ENCODE data around the gene CNOT1. TPM values are rescaled to one million over a fixed set of nuclear protein-coding genes. Genes with fewer than 3 reads are reported as not detected.

Gene CNOT1
- total RNA-seq, 1 experiment from 2014 or later: 219 TPM

DNA sequence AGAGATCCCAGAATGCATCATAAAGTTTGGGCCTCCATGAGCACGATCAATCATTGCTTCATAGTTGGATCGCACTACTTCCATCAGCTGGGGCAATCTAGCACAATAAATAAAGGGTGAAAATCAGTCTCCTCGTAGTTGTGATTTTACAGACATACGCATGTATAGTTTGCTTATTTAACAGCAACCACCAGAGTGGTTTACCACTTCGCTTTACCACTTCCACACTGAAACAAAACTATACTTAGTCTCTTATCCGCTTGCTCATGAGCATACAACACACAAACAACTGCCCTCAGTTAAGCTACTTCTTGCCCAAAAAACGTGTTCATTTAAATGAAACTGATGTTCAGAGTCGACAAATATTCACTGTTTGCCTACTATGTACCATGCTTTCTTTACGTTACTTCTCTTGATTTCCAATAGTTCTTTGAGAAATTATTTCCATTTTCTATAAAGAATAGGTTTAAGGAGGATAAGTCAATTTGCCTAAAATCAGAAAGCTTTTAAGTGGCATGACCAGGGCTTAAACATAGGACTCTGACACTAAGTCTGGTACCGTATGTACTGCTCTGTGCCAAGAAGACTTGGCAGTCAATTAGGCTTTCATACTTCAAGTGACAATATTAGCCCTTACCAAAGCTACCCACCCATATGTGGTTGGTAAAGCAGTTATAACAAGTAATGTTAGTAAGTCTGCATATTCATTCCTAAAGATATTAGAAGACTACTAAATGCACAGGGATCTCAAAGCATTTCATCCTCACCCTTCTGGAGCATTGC is 92.3 kb downstream of the CNOT1 start:
- CTCF ChIA-PET: no interaction called here
- no peak for DNase-seq (ENCODE audit: unreplicated experiment)
- no TSS peak for BruUV-seq (replicated peaks)
- Mint-ChIP-seq H3K9me3 (ENCODE audit: unreplicated experiment) (no peaks in the 10 kb centered on the region), H3K4me3 (ENCODE audit: unreplicated experiment) (no peak overlapping the region), H3K36me3 (ENCODE audit: insufficient read depth, unreplicated experiment) (peaks cover 100% of the 10 kb centered on the region), H3K27ac (ENCODE audit: low read depth, unreplicated experiment) (no peak overlapping the region), H3K27me3 (ENCODE audit: insufficient read depth, unreplicated experiment) (no peaks in the 10 kb centered on the region), H3K4me1 (ENCODE audit: insufficient read depth, unreplicated experiment) (no peaks in the 10 kb centered on the region)
- POLR2A ChIA-PET: interaction anchor here (1.1 kb wide), 1 partner anchor 12 kb away, joined by 3 read pairs; no protein-coding TSS in a partner anchor
- TF ChIP-seq, protein P1, sequence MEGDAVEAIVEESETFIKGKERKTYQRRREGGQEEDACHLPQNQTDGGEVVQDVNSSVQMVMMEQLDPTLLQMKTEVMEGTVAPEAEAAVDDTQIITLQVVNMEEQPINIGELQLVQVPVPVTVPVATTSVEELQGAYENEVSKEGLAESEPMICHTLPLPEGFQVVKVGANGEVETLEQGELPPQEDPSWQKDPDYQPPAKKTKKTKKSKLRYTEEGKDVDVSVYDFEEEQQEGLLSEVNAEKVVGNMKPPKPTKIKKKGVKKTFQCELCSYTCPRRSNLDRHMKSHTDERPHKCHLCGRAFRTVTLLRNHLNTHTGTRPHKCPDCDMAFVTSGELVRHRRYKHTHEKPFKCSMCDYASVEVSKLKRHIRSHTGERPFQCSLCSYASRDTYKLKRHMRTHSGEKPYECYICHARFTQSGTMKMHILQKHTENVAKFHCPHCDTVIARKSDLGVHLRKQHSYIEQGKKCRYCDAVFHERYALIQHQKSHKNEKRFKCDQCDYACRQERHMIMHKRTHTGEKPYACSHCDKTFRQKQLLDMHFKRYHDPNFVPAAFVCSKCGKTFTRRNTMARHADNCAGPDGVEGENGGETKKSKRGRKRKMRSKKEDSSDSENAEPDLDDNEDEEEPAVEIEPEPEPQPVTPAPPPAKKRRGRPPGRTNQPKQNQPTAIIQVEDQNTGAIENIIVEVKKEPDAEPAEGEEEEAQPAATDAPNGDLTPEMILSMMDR (IDR thresholded peaks at IDR 0.05; ENCODE audit: unreplicated experiment): no peak
- intact Hi-C loops (cut with micrococcal nuclease): no loop called here

DNA sequence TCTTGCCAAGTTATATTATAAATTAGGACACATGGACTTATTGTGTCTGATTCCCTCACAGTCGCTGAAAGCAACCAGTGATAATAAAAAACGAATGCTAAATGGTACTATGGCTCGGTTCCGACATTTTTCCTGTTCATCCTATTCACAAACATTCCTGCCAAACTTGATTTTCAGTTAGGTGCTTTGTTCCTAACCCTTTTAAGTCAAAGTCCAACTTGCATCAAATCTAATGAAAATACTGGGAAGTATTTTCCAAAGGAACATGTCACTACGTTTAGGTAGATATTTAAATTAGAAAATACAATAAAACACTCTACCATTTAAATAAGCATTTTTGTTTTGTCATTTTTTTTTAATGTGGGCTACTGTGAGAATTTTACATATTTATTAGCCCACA is 93.3 kb downstream of the CNOT1 start:
- Mint-ChIP-seq H3K9me3 (ENCODE audit: unreplicated experiment) (no peaks in the 10 kb centered on the region), H3K36me3 (ENCODE audit: insufficient read depth, unreplicated experiment) (peaks cover 100% of the 10 kb centered on the region)

DNA sequence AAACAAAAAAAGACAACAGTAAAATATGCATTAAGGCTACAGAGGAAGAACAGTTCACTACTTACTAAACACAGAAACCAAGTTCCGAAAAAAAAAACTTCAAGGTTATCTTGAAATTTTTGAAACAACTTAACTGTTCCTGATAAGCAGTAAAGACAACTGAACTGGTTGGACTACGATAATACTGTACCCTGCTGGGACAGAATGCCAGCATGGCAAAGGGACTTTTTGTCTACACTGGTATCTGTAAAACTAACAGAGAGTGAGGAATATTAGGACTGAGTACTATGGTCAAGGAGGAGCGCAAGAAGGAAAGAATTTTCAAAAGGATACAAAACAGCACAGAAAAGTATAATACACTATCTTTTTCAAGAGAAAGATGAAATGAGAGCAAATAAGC is 94.5 kb downstream of the CNOT1 start:
- Mint-ChIP-seq H3K4me1 (ENCODE audit: insufficient read depth, unreplicated experiment) (no peaks in the 10 kb centered on the region), H3K27ac (ENCODE audit: low read depth, unreplicated experiment) (no peak overlapping the region), H3K27me3 (ENCODE audit: insufficient read depth, unreplicated experiment) (no peaks in the 10 kb centered on the region), H3K36me3 (ENCODE audit: insufficient read depth, unreplicated experiment) (peaks cover 100% of the 10 kb centered on the region), H3K4me3 (ENCODE audit: unreplicated experiment) (no peak overlapping the region), H3K9me3 (ENCODE audit: unreplicated experiment) (no peaks in the 10 kb centered on the region)
- DNase-seq (ENCODE audit: unreplicated experiment): no peak
- intact Hi-C loops (cut with micrococcal nuclease): no loop called here
- ChIA-PET POLR2A (no interaction called here), CTCF (interaction anchor here (0.6 kb wide), 1 partner anchor 14 kb away, joined by 3 read pairs; no protein-coding TSS in a partner anchor)
- BruUV-seq (replicated peaks): no TSS peak
- TF ChIP-seq, protein P1 (IDR thresholded peaks at IDR 0.05; ENCODE audit: unreplicated experiment): no peak

More for the DNA sequence above, 93.3 kb downstream of the CNOT1 start:
- no peak for DNase-seq (ENCODE audit: unreplicated experiment)
- TF ChIP-seq, protein P1 (IDR thresholded peaks at IDR 0.05; ENCODE audit: unreplicated experiment): no peak
- intact Hi-C loops (cut with micrococcal nuclease): no loop called here
- ChIA-PET POLR2A (no interaction called here), CTCF (no interaction called here)
- Mint-ChIP-seq H3K4me3 (ENCODE audit: unreplicated experiment) (no peak overlapping the region), H3K27me3 (ENCODE audit: insufficient read depth, unreplicated experiment) (no peaks in the 10 kb centered on the region), H3K4me1 (ENCODE audit: insufficient read depth, unreplicated experiment) (no peaks in the 10 kb centered on the region), H3K27ac (ENCODE audit: low read depth, unreplicated experiment) (no peak overlapping the region)
- no TSS peak for BruUV-seq (replicated peaks)

DNA sequence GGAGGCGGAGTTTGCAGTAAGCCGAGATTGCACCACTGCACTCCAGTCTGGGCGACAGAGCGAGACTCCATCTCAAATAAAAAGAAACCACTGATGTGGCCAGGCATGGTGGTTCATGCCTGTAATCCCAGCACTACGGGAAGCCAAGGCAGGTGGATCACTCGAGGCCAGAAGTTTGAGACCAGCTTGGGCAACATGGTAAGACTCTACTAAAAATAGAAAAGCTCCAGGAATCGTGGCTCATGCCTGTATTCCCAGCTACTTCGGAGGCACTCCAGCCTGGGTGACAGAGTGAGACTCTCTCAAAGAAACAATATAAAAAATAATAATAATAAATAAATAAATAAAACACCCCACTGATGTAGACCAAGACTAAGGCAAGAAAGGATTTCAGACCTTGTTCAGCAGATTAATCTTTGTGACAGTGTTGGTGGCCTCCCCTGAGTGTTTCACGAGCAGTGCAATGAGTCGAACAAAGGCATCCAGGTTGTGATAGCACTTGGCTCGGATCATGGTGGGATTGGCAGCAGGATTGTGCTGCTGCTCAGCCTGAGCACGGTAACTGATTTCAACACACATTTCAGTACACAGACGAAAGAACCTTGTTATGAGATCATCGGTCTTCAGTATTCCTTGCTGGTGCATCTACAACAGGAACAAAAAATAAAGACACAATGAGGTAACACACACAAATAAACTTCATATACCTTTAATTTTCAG is 95.7 kb downstream of the CNOT1 start:
- TF ChIP-seq, protein P1 (IDR thresholded peaks at IDR 0.05; ENCODE audit: unreplicated experiment): no peak
- intact Hi-C loops (cut with micrococcal nuclease): no loop called here
- Mint-ChIP-seq H3K27ac (ENCODE audit: low read depth, unreplicated experiment) (no peak overlapping the region), H3K27me3 (ENCODE audit: insufficient read depth, unreplicated experiment) (no peaks in the 10 kb centered on the region), H3K4me1 (ENCODE audit: insufficient read depth, unreplicated experiment) (no peaks in the 10 kb centered on the region), H3K9me3 (ENCODE audit: unreplicated experiment) (no peaks in the 10 kb centered on the region), H3K36me3 (ENCODE audit: insufficient read depth, unreplicated experiment) (peaks cover 100% of the 10 kb centered on the region), H3K4me3 (ENCODE audit: unreplicated experiment) (no peak overlapping the region)
- no peak for DNase-seq (ENCODE audit: unreplicated experiment)
- ChIA-PET CTCF (interaction anchor here (0.5 to 0.6 kb wide), 2 partner anchors 127 to 262 kb away, joined by 4 read pairs; no protein-coding TSS in a partner anchor), POLR2A (no interaction called here)
- no TSS peak for BruUV-seq (replicated peaks)

Measured in MCF 10A (cell line).